ENCODE results near the gene VWA1.

DNA sequence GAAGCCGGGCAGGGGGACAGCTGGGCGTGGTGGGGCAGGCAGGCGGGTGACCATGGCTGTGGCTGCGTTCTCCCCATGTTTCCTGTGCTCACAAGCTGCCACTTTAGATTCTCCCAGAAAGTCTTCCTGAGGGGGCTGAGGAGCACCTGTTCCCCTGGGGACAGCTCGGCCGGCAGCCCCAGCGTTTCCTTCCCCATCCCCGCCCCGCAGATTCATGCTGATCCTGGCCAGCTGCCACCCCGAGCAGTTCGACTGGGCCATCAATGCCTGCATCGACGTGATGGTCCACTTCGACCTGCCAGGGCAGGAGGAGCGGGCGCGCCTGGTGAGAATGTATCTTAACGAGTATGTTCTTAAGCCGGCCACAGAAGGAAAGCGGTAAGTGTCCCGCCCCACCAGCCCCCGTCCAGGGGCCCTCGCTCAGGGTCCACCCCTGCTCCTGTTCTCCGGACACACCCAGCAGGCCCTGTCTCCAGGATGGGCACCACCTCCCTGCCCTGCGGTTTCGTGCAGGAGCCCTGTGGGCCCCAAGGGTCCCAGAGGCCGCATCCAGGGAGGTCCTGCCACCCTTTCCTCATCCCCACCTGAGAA, 25.1 kb downstream of the VWA1 start:
- TF ChIP-seq, protein P1, sequence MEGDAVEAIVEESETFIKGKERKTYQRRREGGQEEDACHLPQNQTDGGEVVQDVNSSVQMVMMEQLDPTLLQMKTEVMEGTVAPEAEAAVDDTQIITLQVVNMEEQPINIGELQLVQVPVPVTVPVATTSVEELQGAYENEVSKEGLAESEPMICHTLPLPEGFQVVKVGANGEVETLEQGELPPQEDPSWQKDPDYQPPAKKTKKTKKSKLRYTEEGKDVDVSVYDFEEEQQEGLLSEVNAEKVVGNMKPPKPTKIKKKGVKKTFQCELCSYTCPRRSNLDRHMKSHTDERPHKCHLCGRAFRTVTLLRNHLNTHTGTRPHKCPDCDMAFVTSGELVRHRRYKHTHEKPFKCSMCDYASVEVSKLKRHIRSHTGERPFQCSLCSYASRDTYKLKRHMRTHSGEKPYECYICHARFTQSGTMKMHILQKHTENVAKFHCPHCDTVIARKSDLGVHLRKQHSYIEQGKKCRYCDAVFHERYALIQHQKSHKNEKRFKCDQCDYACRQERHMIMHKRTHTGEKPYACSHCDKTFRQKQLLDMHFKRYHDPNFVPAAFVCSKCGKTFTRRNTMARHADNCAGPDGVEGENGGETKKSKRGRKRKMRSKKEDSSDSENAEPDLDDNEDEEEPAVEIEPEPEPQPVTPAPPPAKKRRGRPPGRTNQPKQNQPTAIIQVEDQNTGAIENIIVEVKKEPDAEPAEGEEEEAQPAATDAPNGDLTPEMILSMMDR (IDR thresholded peaks at IDR 0.05) = no peak
- TF ChIP-seq EZH2phosphoT487 (IDR thresholded peaks at IDR 0.05) (no peak), EZH2 (IDR thresholded peaks at IDR 0.05) (no peak)
